Measurements from ENCODE around the gene GIGYF2. TPM values are rescaled to one million over a fixed set of nuclear protein-coding genes. Genes with fewer than 3 reads are reported as not detected.

The GIGYF2 gene
- total RNA-seq, 1 donor: 58.5 TPM

DNA sequence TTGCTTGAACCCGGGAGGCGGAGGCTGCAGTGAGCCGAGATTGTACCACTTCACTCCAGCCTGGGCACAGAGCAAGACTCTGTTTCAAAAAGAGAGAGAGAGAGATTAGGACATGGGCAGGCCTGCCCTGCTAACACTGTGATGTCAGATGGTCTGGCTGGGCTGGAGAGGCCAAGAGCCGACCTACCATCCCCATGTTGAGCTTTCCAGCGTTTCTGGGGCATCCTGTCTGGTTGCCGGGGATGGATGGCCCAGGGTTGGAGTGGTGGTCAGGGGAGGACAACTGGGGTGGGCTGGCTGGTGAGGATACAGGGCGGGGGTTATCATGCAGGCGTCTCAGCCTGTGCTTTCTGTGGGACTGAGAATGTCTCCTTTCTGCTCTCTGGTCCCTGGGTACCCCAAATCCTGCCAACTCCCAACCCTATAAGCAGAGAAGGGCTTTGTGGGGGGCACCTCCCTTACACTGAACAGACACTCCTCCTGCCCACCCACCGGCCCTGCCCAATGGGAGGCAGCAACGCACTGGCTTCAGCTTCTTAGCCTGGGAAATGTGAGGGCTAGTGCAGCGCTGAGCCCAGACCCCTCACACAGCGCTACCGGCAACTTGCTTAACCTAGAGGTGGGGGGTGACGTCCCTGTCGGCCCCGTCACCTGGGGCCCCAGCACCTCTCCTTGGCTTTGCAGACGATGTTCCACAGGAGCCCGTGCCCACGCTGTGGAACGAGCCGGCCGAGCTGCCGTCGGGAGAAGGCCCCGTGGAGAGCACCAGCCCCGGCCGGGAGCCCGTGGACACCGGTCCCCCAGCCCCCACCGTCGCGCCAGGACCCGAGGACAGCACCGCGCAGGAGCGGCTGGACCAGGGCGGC lies 178.4 kb downstream of the GIGYF2 start:
- no peak overlapping the region for H3K4me3 ChIP-seq (ENCODE audit: low read depth, low read length)
- TF ChIP-seq, protein P1, sequence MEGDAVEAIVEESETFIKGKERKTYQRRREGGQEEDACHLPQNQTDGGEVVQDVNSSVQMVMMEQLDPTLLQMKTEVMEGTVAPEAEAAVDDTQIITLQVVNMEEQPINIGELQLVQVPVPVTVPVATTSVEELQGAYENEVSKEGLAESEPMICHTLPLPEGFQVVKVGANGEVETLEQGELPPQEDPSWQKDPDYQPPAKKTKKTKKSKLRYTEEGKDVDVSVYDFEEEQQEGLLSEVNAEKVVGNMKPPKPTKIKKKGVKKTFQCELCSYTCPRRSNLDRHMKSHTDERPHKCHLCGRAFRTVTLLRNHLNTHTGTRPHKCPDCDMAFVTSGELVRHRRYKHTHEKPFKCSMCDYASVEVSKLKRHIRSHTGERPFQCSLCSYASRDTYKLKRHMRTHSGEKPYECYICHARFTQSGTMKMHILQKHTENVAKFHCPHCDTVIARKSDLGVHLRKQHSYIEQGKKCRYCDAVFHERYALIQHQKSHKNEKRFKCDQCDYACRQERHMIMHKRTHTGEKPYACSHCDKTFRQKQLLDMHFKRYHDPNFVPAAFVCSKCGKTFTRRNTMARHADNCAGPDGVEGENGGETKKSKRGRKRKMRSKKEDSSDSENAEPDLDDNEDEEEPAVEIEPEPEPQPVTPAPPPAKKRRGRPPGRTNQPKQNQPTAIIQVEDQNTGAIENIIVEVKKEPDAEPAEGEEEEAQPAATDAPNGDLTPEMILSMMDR (IDR thresholded peaks at IDR 0.05; ENCODE audit: insufficient read depth, low read length): peak; percentile 6
- DNase-seq (ENCODE audit: low read depth): no peak

DNA sequence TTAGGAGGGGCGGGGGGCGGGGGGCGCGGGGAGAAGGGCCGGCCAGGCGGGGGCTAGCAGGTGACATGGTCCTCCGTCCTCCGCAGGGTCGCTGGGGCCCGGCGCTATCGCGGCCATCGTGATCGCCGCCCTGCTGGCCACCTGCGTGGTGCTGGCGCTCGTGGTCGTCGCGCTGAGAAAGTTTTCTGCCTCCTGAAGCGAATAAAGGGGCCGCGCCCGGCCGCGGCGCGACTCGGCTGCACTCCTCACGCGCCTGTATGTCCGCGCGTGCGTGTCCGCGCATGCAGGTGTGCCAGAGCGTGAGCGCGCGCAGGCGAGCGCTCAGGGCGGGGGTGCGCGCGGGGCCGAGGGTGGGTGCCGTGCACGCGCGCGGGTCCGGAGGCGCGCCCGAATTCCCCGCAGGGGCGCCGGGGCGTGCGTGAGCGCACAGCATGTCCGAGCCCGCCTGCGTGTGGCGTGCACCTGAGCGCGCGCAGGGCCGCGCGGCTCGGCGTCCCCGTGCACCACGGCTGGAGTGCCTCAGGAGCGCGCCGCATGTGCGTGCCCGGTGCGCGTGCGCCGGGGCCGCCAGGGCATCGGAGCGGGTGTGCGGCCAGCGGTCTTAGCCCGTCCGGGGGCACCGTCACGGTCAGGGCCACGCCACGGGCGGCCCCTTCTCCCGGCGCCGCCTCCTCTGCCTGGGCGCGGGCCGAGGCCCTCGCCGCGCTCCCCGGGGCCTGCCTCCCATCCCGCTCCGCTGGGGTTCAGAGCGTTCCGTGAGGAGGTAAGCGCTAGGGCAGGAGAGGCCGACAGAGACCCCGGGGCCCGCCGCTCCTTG lies 179.2 kb downstream of the GIGYF2 start:
- TF ChIP-seq, protein P1 (IDR thresholded peaks at IDR 0.05; ENCODE audit: insufficient read depth, low read length): peak; percentile 12
- H3K4me3 ChIP-seq (ENCODE audit: low read depth, low read length): peak overlapping the region; percentile 48
- DNase-seq (ENCODE audit: low read depth): no peak

DNA sequence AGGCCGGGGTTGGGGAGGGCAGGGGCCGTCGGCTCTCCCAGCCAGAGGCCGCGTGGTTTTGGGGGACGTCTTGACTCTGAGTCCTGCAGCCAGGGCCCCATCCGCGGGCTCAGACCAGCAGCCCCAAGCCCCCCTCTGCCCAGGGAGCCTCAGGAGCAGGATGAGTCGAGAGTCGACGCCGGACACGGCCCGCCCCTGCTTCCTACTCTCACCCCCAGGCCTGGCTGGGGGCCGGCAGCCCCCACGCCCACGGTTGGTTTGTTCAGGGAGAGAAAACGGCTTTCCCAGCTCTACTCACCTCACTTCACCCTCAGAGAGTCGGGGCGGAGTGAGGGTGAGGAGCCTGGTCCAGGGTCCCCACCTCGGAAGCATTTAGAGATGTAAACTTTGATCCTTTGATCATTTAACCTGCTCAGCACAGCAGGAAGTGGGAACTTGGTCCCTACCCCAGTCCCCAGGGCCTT lies 179.9 kb downstream of the GIGYF2 start:
- TF ChIP-seq, protein P1 (IDR thresholded peaks at IDR 0.05; ENCODE audit: insufficient read depth, low read length): no peak
- DNase-seq (ENCODE audit: low read depth): no peak
- no peak overlapping the region for H3K4me3 ChIP-seq (ENCODE audit: low read depth, low read length)

DNA sequence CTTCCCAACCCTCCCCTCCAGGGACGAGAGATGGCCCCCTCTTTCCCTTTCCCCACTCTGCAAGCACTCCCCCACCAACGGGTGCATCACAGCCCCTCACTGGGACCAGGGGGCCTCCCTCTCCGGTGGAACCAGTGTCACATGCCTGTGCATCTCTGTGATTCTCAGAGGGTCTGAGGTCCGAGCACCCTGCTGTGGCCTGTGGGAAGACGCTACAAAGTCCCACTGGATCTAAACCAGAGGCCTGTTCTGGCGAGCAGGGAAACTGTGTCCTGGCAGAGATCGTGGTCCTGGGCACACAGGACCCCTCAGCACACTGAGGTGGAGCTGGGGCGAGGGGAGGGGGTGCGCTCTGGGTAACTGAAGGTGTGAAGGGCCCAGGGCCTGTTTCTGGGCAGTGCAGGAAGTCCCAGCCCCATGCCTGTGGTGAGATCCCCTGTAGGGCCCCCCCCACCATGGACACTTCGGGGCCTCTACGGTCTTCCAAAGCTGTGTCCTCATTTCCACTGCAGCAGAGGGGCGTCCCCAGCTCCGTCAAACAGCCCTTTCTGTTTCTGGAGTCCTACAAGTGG lies 180.9 kb downstream of the GIGYF2 start:
- TF ChIP-seq, protein P1 (IDR thresholded peaks at IDR 0.05; ENCODE audit: insufficient read depth, low read length): no peak
- no peak for DNase-seq (ENCODE audit: low read depth)
- H3K4me3 ChIP-seq (ENCODE audit: low read depth, low read length): no peak overlapping the region

DNA sequence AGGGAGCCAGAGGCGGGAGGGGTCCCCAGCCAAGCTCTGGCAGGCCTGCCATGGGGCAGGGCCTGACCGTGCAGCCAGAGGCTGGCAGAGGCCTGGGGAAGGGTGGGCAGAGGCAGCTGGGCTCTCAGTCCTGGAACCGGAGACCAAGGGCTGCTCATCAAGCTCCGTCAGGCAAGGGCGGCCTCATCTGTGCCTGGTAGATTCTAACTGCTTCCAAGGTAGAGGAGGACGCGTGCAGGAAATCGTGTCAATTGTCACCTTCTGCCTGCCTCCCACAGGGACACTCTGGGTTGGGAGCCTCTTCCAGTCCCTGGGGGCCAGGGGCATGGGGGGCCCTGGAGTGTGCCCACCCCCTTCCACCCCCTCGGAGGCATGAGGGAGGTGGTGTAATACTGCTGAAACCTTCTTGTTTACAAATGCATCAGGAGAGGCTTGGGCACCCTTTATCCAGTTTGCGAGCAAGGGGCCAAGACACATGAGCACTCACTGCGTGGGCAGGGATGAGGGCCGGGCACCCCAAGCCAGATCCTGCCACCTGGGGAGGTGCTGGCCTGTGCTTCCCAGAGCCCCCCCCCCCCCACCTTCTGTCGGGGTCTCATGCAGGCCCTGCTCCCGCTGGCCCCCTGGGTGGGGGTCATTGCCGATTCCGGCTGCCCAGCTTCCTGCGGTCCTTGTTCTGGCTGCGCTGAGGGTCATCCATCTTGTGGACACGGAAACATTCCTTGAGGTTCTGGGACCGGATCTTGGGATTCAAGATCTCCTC lies 181.9 kb downstream of the GIGYF2 start:
- TF ChIP-seq, protein P1 (IDR thresholded peaks at IDR 0.05; ENCODE audit: insufficient read depth, low read length): no peak
- no peak overlapping the region for H3K4me3 ChIP-seq (ENCODE audit: low read depth, low read length)
- no peak for DNase-seq (ENCODE audit: low read depth)
